Brain microvascular endothelial cell (primary cell): ENCODE measurements around the gene TMEM170A.
"Not testable (repeated sequence)": the region's sequence is repeated elsewhere in the genome, so short reads cannot be mapped to it uniquely, and the experiment has no call there.

Source experiments
- DNase-seq: peaks from one replicate; pipeline ENCODE4 v3.0.0-alpha.2; 2020
- H3K27ac ChIP-seq: fragments of 250-450 bp; sonication (Bioruptor Pico); 2 replicates; pipeline ENCODE4 v1.5.1; 2020; ENCODE audit warnings: mild to moderate bottlenecking, moderate library complexity
- H3K27me3 ChIP-seq: fragments of 250-450 bp; sonication (Bioruptor Pico); replicated peaks from 2 replicates; pipeline ENCODE4 v1.5.1; 2020; ENCODE audit warnings: mild to moderate bottlenecking
- H3K36me3 ChIP-seq: fragments of 250-450 bp; sonication (Bioruptor Pico); replicated peaks from 2 replicates; pipeline ENCODE4 v1.5.1; 2020; ENCODE audit warnings: mild to moderate bottlenecking
- H3K4me3 ChIP-seq: 2 replicates; pipeline ENCODE4 v1.5.1; 2011; ENCODE audit warnings: low read depth, mild to moderate bottlenecking, control low read depth, low read length, moderate library complexity
- in situ Hi-C: cut with HindIII; loops from 2 replicates; pipeline ENCODE4 v1.10.0; 2017; ENCODE audit warnings: low sequenced_read_pairs, low pct_ligation_motif_present
- TF ChIP-seq, protein P1 (sequence below): IDR thresholded peaks from 2 replicates; pipeline ENCODE4 v1.5.1; 2011; ENCODE audit warnings: low read depth, mild to moderate bottlenecking, moderate library complexity, low read length, control low read depth, inconsistent platforms; ENCODE audit errors: missing control alignments

The TMEM170A gene

DNA sequence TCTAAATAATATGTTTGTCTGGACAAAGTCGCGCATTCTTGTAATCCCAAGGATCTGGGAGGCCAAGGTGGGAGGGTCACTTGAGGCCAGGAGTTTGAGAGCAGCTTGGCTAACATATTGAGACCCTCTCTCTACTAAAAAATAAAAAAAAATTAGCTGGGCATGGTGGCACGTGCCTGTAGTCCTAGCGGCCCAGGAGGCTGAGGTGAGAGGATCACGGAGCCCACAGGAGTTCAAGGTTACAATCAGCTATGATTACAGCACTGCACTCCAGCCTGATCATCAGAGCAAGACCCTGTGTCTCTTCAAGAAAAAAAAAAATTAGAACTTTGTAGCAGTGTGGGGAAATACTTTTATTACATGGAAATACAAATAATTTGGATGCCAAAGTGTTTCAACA, 36.9 kb upstream of the TMEM170A start:
- H3K27me3 ChIP-seq, result no peaks in the 10 kb centered on the region
- no peak overlapping the region for H3K27ac ChIP-seq
- H3K36me3 ChIP-seq, result no peaks in the 10 kb centered on the region
- no peak for DNase-seq
- H3K4me3 ChIP-seq, result no peak overlapping the region
- TF ChIP-seq, protein P1, sequence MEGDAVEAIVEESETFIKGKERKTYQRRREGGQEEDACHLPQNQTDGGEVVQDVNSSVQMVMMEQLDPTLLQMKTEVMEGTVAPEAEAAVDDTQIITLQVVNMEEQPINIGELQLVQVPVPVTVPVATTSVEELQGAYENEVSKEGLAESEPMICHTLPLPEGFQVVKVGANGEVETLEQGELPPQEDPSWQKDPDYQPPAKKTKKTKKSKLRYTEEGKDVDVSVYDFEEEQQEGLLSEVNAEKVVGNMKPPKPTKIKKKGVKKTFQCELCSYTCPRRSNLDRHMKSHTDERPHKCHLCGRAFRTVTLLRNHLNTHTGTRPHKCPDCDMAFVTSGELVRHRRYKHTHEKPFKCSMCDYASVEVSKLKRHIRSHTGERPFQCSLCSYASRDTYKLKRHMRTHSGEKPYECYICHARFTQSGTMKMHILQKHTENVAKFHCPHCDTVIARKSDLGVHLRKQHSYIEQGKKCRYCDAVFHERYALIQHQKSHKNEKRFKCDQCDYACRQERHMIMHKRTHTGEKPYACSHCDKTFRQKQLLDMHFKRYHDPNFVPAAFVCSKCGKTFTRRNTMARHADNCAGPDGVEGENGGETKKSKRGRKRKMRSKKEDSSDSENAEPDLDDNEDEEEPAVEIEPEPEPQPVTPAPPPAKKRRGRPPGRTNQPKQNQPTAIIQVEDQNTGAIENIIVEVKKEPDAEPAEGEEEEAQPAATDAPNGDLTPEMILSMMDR, result no peak
- in situ Hi-C loops, result no loop called here

DNA sequence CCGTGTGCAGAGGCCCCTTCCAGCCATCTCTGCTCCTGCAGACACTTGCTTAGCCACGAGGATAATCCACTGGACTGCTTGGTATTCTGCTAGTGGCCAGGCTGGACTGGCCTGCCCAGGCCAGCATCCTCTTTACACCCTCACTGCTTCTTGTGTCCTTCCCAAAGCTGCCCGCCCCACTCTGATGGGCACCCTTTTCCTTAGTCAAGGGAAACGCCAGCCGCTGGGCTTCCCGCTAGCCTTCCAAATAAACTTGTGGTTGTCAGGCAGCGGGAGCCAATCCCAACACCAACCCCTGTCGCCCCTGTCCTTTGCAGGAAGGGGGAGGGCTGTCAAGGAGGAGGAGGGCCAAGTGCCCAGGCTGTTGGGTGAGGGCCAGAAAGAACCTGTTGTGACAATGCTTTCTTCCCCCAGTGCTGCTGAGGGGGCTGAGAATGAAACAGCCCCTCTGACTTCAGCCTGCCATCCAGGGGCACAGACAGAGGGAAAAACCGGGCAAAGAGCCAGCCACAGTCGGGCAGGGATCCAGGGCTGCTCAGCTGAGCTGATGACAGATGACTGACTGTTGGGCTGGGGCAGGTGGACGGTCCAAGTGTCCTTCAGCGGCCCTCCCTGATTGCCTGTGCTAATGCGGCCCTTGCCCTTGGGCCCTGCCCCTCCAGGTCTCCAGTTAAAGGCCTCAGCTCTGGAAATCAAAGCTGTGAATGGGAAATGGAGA, 34.3 kb upstream of the TMEM170A start:
- DNase-seq, H3K4me3 ChIP-seq, H3K36me3 ChIP-seq, H3K27ac ChIP-seq, H3K27me3 ChIP-seq, in situ Hi-C loops: not testable (repeated sequence)

DNA sequence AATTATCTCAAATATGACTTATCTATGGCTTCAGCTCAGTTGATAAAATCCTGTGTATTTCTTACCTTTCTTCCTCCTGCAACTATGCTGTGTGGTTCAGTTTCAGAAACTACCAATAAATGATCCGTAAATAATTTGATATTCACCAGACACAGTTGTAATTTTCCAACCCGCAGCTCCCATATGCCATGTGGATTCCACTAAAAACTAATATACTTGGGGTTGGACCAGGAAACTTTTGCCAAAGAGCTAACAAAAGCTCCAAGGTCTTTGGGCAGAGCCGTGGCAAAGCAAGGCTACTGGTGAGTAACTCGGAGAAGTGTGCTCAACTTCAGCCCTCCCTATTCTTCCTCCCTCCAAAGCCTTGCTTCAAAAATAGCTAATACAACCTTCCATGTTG, 33.1 kb upstream of the TMEM170A start:
- TF ChIP-seq, protein P1, result no peak
- no peak for DNase-seq
- no peak overlapping the region for H3K4me3 ChIP-seq
- no peaks in the 10 kb centered on the region for H3K36me3 ChIP-seq
- no peak overlapping the region for H3K27ac ChIP-seq
- in situ Hi-C loops, result no loop called here
- H3K27me3 ChIP-seq, result no peaks in the 10 kb centered on the region

DNA sequence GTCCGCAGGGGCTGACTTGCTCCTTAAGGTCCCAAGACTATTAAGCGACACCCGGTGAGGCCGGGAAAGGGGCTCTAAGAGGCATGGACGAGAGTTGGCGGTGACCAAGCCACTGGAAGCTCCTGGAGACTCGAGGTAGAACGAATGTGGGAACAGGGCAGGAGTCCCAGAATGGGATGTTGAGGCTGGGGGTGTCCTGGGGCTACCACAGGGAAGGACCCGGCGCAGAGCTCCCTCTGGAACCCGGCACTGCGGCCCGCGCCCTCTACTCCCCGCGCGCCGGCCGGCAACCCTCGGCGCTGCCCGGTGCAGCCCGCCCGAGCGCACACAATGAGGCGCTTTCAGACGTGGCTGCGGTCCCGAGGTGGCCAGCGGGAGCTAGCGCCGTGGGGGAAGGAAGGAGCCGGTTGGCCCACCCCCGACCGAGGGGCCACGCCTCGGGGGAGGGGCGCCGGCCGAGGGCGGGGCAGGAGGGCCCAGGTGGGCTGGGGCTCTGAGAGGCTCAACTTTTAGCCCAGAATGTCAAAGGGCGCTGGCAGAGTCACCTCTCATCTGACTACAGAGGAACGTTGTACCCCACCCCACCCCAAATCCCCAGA, 30.7 kb upstream of the TMEM170A start, which contains the start of gene CHST6:
Gene CHST6, minus strand, starts transcription at position 366 of the 599 bp plus-strand sequence. CDS start 15,613 bp downstream, outside the sequence.
- peak; percentile 7 for DNase-seq
- TF ChIP-seq, protein P1, result no peak
- H3K36me3 ChIP-seq, result no peaks in the 10 kb centered on the region
- peak within 1 kb of the TSS; percentile 60 for H3K4me3 ChIP-seq
- in situ Hi-C loops, result no loop called here
- H3K27me3 ChIP-seq, result no peaks in the 10 kb centered on the region
- H3K27ac ChIP-seq, result no peak within 1 kb of the TSS

DNA sequence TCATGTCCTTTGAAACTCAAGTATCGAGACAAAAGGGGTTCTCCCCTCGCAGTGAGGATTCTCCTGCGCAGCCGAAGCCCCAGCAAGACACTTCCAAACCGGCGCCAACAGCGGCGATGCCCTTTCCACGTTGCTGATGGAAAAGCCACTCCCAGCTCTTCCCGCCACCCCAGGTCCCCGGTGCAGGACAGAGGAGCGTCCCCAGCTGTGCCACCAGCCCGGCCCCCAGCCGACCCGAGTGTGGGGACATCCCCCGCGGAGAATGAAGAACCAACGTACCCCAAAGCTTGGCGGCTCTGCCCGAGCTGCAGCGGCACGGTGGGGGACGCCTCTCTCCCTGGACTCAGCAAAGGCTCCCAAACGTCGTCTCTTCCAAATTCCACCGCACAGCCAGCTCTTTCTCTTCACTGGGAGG, 30.2 kb upstream of the TMEM170A start:
- in situ Hi-C loops, result no loop called here
- H3K27ac ChIP-seq, result no peak overlapping the region
- DNase-seq, result no peak
- no peaks in the 10 kb centered on the region for H3K36me3 ChIP-seq
- H3K4me3 ChIP-seq, result peak overlapping the region; percentile 60
- H3K27me3 ChIP-seq, result no peaks in the 10 kb centered on the region
- TF ChIP-seq, protein P1, result no peak

DNA sequence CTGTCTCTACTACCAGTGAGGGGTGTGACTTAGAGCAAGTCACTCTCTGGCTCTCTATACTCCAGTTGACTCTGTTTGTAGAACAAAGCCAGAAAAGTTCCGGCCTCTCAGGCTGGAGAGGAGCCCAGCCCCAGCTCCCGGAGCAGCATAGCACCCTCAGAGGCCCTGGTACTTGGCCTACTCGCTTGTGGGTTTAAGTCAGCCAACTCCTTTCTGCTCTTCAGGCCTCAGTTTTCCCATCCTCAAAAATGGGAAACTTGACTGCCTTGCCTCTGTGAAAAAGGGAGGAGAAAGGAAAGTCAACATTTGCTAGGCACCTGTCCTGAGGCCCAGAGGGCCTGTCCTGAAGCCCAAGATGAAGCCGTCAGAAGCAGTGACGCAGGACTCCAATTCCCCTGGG, 29.7 kb upstream of the TMEM170A start:
- Histone ChIP-seq H3K27me3 (no peaks in the 10 kb centered on the region), H3K36me3 (no peaks in the 10 kb centered on the region), H3K27ac (no peak overlapping the region), H3K4me3 (peak overlapping the region; percentile 60)
- no peak for DNase-seq
- TF ChIP-seq, protein P1, result no peak
- in situ Hi-C loops, result no loop called here
